SK-N-SH (cell line): Measurements from ENCODE around the gene PARP16. TPM values are rescaled to one million over a fixed set of nuclear protein-coding genes. Genes with fewer than 3 reads are reported as not detected.
"Not testable (repeated sequence)": the region's sequence is repeated elsewhere in the genome, so short reads cannot be mapped to it uniquely, and the experiment has no call there.

Source experiments
- CTCF ChIA-PET: fragments of 300-600, 350-600 bp; formaldehyde crosslinking; extraction: SDS; loops from one replicate; lab custom pipeline; 2021; lab: Yijun Ruan, JAX
- POLR2A ChIA-PET: fragments of 350-600 bp; sonication (Branson Sonifier 250); formaldehyde crosslinking; extraction: SDS; loops from one replicate; lab custom pipeline; 2020; ENCODE audit warnings: antibody characterized with exemption, inconsistent platforms; lab: Yijun Ruan, JAX
- DNase-seq: peaks from one replicate; pipeline ENCODE4 v3.0.0; 2012
- H2AFZ ChIP-seq: fragments of 200-600 bp; sonication (generic); 2 replicates; pipeline ENCODE4 v1.8.1; 2016; ENCODE audit warnings: antibody characterized with exemption, mild to moderate bottlenecking, low read depth
- H3F3A ChIP-seq: fragments of 200-600 bp; sonication (generic); replicated peaks from 2 replicates; pipeline ENCODE3; 2016; ENCODE audit warnings: antibody characterized with exemption, mild to moderate bottlenecking; ENCODE audit not compliant: insufficient read depth
- H3K27ac ChIP-seq, 2 experiments: fragments of 200-500 bp in 1 of 2; fragments of 200-600 bp in 1 of 2; sonication (Bioruptor generic) in 1 of 2; sonication (generic), shearing (Covaris generic) in 1 of 2; 2 replicates each; pipeline versions ENCODE4 v1.5.1 to v1.6.1; 2014 to 2016; ENCODE audit warnings: low read depth in 2 of 2, inconsistent platforms in 1 of 2, low read length in 1 of 2, mild to moderate bottlenecking in 1 of 2, mixed read lengths in 1 of 2
- H3K27me3 ChIP-seq: fragments of 200-600 bp; sonication (generic), shearing (Covaris generic); 2 replicates; pipeline ENCODE4 v1.6.1; 2016; ENCODE audit warnings: mixed run types; ENCODE audit not compliant: insufficient read depth
- H3K36me3 ChIP-seq, 2 experiments: fragments of 200-500 bp in 1 of 2; fragments of 200-600 bp in 1 of 2; sonication (Bioruptor generic) in 1 of 2; sonication (generic) in 1 of 2; replicated peaks in 1 of 2; 2 replicates each; pipeline versions ENCODE3 to v1.5.1; 2014 to 2016; ENCODE audit warnings: low read length in 1 of 2, mild to moderate bottlenecking in 1 of 2; ENCODE audit not compliant: insufficient read depth in 2 of 2, control insufficient read depth in 1 of 2
- H3K4me1 ChIP-seq, 2 experiments: fragments of 200-500 bp in 1 of 2; fragments of 200-600 bp in 1 of 2; sonication (Bioruptor generic) in 1 of 2; sonication (generic), shearing (Covaris generic) in 1 of 2; 2 replicates each; pipeline versions ENCODE4 v1.5.1 to v1.6.1; 2014 to 2016; ENCODE audit warnings: low read depth in 1 of 2, low read length in 1 of 2, mixed run types in 1 of 2; ENCODE audit not compliant: insufficient read depth in 2 of 2, control insufficient read depth in 1 of 2
- H3K4me2 ChIP-seq: fragments of 200-600 bp; sonication (generic), shearing (Covaris generic); 2 replicates; pipeline ENCODE4 v1.6.1; 2017; ENCODE audit warnings: mixed run types
- H3K4me3 ChIP-seq, 2 experiments: fragments of 200-500 bp in 1 of 2; fragments of 200-600 bp in 1 of 2; sonication (Bioruptor generic) in 1 of 2; sonication (generic), shearing (Covaris generic) in 1 of 2; 2 replicates each; pipeline versions ENCODE4 v1.5.1 to v1.8.1; 2014 to 2016; ENCODE audit warnings: low read depth in 2 of 2, inconsistent platforms in 1 of 2, low read length in 1 of 2, mild to moderate bottlenecking in 1 of 2, mixed read lengths in 1 of 2, moderate library complexity in 1 of 2
- H3K79me2 ChIP-seq: fragments of 200-600 bp; sonication (generic); 2 replicates; pipeline ENCODE4 v1.8.1; 2017; ENCODE audit warnings: mild to moderate bottlenecking; ENCODE audit not compliant: insufficient read depth
- H3K9ac ChIP-seq: fragments of 200-600 bp; sonication (generic); 2 replicates; pipeline ENCODE4 v1.6.1; 2017; ENCODE audit warnings: mixed run types
- H3K9me2 ChIP-seq: fragments of 200-600 bp; sonication (generic); 2 replicates; pipeline ENCODE4 v1.6.1; 2017; ENCODE audit warnings: mixed run types
- H3K9me3 ChIP-seq: fragments of 200-600 bp; sonication (generic); 2 replicates; pipeline ENCODE4 v1.6.1; 2017; ENCODE audit warnings: mixed run types, mild to moderate bottlenecking, moderate library complexity
- H4K20me1 ChIP-seq: fragments of 200-600 bp; sonication (generic); 2 replicates; pipeline ENCODE4 v1.6.1; 2017; ENCODE audit warnings: mild to moderate bottlenecking, mixed run types; ENCODE audit not compliant: insufficient read depth
- ELF1 ChIP-seq: IDR thresholded peaks from 2 replicates; pipeline ENCODE4 v1.4.0; 2012
- EP300 ChIP-seq, 2 experiments: IDR thresholded peaks; 2 replicates each; pipeline versions ENCODE4 v1.4.0 to v1.6.1; 2012; ENCODE audit warnings: borderline replicate concordance in 1 of 2, low read depth in 1 of 2, low read length in 1 of 2
- EZH2phosphoT487 ChIP-seq: fragments of 200-600 bp; sonication (generic); IDR thresholded peaks from 2 replicates; pipeline ENCODE4 v1.6.1; 2017; ENCODE audit warnings: low read depth, mixed run types, mild to moderate bottlenecking, antibody characterized with exemption, moderate library complexity, borderline replicate concordance
- FOXJ3 ChIP-seq: sonication (generic); formaldehyde crosslinking; IDR thresholded peaks from 2 replicates; pipeline ENCODE4 v1.5.1; 2020; ENCODE audit warnings: mild to moderate bottlenecking, missing genetic modification reagents
- GATA2 ChIP-seq: sonication (generic); formaldehyde crosslinking; IDR thresholded peaks from 2 replicates; pipeline ENCODE4 v1.5.0; 2020; ENCODE audit warnings: mild to moderate bottlenecking, missing genetic modification reagents
- JUND ChIP-seq: IDR thresholded peaks from 2 replicates; pipeline ENCODE4 v1.4.0; 2012
- MAX ChIP-seq: IDR thresholded peaks from 2 replicates; pipeline ENCODE4 v1.4.0; 2012; ENCODE audit warnings: low read depth
- MEF2A ChIP-seq: IDR thresholded peaks from 2 replicates; pipeline ENCODE4 v1.4.0; 2012; ENCODE audit warnings: low read depth, borderline replicate concordance
- MXI1 ChIP-seq: IDR thresholded peaks from 2 replicates; pipeline ENCODE4 v1.6.1; 2012; ENCODE audit warnings: mild to moderate bottlenecking, low read depth, low read length, improper control_type of control experiment
- POLR2AphosphoS5 ChIP-seq: IDR thresholded peaks from 2 replicates; pipeline ENCODE4 v1.6.1; 2012; ENCODE audit warnings: low read depth, low read length
- RAD21 ChIP-seq: IDR thresholded peaks from 2 replicates; pipeline ENCODE4 v1.6.1; 2012; ENCODE audit warnings: mild to moderate bottlenecking, low read length
- RCOR1 ChIP-seq: fragments of 150-350 bp; IDR thresholded peaks from 2 replicates; pipeline ENCODE4 v1.6.1; 2017; ENCODE audit warnings: antibody characterized with exemption, low read length
- RFX5 ChIP-seq: IDR thresholded peaks from 2 replicates; pipeline ENCODE4 v1.6.1; 2012; ENCODE audit warnings: mild to moderate bottlenecking, improper control_type of control experiment, low read length
- RXRA ChIP-seq: IDR thresholded peaks from 2 replicates; pipeline ENCODE4 v1.4.0; 2012; ENCODE audit warnings: low read depth, mild to moderate bottlenecking, borderline replicate concordance
- SMC3 ChIP-seq: IDR thresholded peaks from 2 replicates; pipeline ENCODE4 v1.6.1; 2012; ENCODE audit warnings: low read depth, low read length, improper control_type of control experiment
- TCF12 ChIP-seq: IDR thresholded peaks from 2 replicates; pipeline ENCODE4 v1.4.0; 2012
- TEAD4 ChIP-seq: IDR thresholded peaks from 2 replicates; pipeline ENCODE4 v1.4.0; 2012; ENCODE audit warnings: mild to moderate bottlenecking, borderline replicate concordance; ENCODE audit not compliant: insufficient read depth
- USF2 ChIP-seq: fragments of 150-350 bp; IDR thresholded peaks from 2 replicates; pipeline ENCODE4 v1.6.1; 2017; ENCODE audit warnings: antibody characterized with exemption, low read length, low read depth, borderline replicate concordance
- WGBS: methylation state at CpG from one replicate; pipeline ENCODE4 v1.1.6; 2017; ENCODE audit warnings: low lambda C conversion rate; 5-methylcytosine and 5-hydroxymethylcytosine counted together
- polyA plus RNA-seq, 3 experiments: library from polyadenylated mRNA; depleted of rRNA; stranded (reverse); fragments of >200 nt; gene quantifications; 2 replicates each; pipeline ENCODE4 v1.2.3, GENCODE V29; 2012
- TF ChIP-seq, protein P1 (sequence below): IDR thresholded peaks from 2 replicates; pipeline ENCODE4; 2012
- TF ChIP-seq, protein P2 (sequence below): IDR thresholded peaks from 2 replicates; pipeline ENCODE4 v1.4.0; 2012; ENCODE audit warnings: low read depth, borderline replicate concordance

The PARP16 gene
- polyA plus RNA-seq, 1 of the 3 experiments (the other 2 are of a cell fraction): 6.3 TPM

DNA sequence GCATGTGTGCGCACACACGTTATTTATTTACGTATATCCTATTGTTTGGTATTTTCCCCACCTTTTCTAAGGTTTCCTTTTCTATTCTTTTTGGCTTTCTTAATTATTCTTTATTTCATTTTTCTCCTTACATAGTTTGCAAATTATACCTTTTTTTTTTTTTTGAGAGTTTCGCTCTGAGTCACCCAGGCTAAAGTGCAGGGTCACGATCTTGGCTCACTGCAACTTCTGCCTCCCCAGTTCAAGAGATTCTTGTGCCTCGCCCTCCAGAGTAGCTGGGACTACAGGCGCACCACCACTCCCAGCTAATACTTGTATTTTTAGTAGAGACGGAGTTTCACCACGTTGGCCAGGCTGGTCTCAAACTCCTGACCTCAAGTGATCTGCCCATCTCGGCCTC, 55.4 kb downstream of the PARP16 start:
- POLR2A ChIA-PET: interaction anchor here (0.7 kb wide), 1 partner anchor 104 kb away, joined by 3 read pairs; no protein-coding TSS in a partner anchor
- CTCF ChIA-PET: interaction anchor here (1.2 kb wide), 1 partner anchor 11 kb away, joined by 3 read pairs; no protein-coding TSS in a partner anchor
- 93% methylated on average over 10 of the region's 10 CpGs for WGBS

DNA sequence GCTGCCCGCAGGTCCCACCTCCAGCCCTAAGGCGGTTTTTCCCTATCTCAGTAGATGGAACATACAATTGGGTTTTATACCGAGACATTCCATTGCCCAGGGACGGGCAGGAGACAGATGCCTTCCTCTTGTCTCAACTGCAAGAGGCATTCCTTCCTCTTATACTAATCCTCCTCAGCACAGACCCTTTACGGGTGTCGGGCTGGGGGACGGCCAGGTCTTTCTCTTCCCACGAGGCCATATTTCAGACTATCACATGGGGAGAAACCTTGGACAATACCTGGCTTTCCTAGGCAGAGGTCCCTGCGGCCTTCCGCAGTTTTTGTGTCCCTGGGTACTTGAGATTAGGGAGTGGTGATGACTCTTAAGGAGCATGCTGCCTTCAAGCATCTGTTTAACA, 59.8 kb downstream of the PARP16 start:
- POLR2A ChIA-PET, H2AFZ ChIP-seq, H3K27me3 ChIP-seq, H3K79me2 ChIP-seq, H3K9ac ChIP-seq, DNase-seq, H4K20me1 ChIP-seq, H3K4me2 ChIP-seq, CTCF ChIA-PET, H3K4me3 ChIP-seq, H3K27ac ChIP-seq, H3K36me3 ChIP-seq, H3F3A ChIP-seq, H3K9me2 ChIP-seq, H3K9me3 ChIP-seq, H3K4me1 ChIP-seq: not testable (repeated sequence)
- 80% methylated on average over 2 of the region's 10 CpGs for WGBS

More for the DNA sequence above, 55.4 kb downstream of the PARP16 start:
- no peak overlapping the region for H2AFZ ChIP-seq
- no peaks in the 10 kb centered on the region for H3K9me3 ChIP-seq
- no peaks in the 10 kb centered on the region for H3K27me3 ChIP-seq
- H3K4me3 ChIP-seq: no peak overlapping the region
- H3K79me2 ChIP-seq: no peaks in the 10 kb centered on the region
- no peak overlapping the region for H3K4me2 ChIP-seq
- DNase-seq: no peak
- H4K20me1 ChIP-seq: no peaks in the 10 kb centered on the region
- H3F3A ChIP-seq: no peaks in the 10 kb centered on the region
- TF ChIP-seq RCOR1 (no peak), GATA2 (CRISPR knock-in tag) (no peak)
- no peaks in the 10 kb centered on the region for H3K9me2 ChIP-seq
- H3K36me3 ChIP-seq: no peaks in the 10 kb centered on the region
- H3K4me1 ChIP-seq: no peaks in the 10 kb centered on the region
- no peak overlapping the region for H3K27ac ChIP-seq
- no peak overlapping the region for H3K9ac ChIP-seq

DNA sequence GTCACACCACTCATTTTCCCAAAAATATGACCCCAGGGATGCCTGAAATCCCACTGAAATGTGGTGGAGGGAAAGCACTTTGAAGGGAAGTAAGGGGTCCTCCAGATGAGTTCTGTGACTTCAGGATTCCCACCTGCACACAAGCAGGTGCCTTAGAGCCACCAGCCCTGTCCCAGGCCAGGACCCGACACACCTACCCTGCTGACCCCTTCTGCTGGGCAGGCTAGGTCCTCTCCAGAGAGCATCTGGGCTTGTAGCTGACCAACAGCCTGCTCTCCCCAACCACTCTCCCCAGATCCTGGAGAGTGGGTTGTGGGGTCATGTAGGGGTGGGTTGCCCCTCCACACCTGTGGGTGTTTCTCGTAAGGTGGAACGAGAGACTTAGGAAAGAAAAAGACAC, 60.5 kb downstream of the PARP16 start:
- no peak overlapping the region for H3K4me3 ChIP-seq
- CTCF ChIA-PET: no interaction called here
- no peaks in the 10 kb centered on the region for H4K20me1 ChIP-seq
- H3K9ac ChIP-seq: no peak overlapping the region
- no peaks in the 10 kb centered on the region for H3K36me3 ChIP-seq
- DNase-seq: no peak
- TF ChIP-seq MAX: no peak
- no peak for TF ChIP-seq RXRA
- no peak for TF ChIP-seq RAD21
- no peak for TF ChIP-seq JUND
- TF ChIP-seq FOXJ3 (CRISPR knock-in tag): no peak
- no peak for TF ChIP-seq TEAD4
- no peak for TF ChIP-seq TCF12
- no peak for TF ChIP-seq MEF2A
- no peak for TF ChIP-seq EZH2phosphoT487
- TF ChIP-seq, protein P1, sequence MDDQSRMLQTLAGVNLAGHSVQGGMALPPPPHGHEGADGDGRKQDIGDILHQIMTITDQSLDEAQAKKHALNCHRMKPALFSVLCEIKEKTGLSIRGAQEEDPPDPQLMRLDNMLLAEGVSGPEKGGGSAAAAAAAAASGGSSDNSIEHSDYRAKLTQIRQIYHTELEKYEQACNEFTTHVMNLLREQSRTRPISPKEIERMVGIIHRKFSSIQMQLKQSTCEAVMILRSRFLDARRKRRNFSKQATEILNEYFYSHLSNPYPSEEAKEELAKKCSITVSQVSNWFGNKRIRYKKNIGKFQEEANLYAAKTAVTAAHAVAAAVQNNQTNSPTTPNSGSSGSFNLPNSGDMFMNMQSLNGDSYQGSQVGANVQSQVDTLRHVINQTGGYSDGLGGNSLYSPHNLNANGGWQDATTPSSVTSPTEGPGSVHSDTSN: no peak
- TF ChIP-seq, protein P2, sequence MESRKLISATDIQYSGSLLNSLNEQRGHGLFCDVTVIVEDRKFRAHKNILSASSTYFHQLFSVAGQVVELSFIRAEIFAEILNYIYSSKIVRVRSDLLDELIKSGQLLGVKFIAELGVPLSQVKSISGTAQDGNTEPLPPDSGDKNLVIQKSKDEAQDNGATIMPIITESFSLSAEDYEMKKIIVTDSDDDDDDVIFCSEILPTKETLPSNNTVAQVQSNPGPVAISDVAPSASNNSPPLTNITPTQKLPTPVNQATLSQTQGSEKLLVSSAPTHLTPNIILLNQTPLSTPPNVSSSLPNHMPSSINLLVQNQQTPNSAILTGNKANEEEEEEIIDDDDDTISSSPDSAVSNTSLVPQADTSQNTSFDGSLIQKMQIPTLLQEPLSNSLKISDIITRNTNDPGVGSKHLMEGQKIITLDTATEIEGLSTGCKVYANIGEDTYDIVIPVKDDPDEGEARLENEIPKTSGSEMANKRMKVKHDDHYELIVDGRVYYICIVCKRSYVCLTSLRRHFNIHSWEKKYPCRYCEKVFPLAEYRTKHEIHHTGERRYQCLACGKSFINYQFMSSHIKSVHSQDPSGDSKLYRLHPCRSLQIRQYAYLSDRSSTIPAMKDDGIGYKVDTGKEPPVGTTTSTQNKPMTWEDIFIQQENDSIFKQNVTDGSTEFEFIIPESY: no peak
- no peak for TF ChIP-seq MXI1
- no peak for TF ChIP-seq POLR2AphosphoS5
- no peak for TF ChIP-seq RFX5
- no peak for TF ChIP-seq SMC3
- no peak for TF ChIP-seq USF2
- no peak for TF ChIP-seq EP300 (IDR thresholded peaks at IDR 0.05; ENCODE audit: borderline replicate concordance in 1 of 2, low read depth in 1 of 2, low read length in 1 of 2)
- no peak for TF ChIP-seq ELF1
- H3K27me3 ChIP-seq: no peaks in the 10 kb centered on the region
- no peaks in the 10 kb centered on the region for H3K9me2 ChIP-seq
- H3K79me2 ChIP-seq: no peaks in the 10 kb centered on the region
- no peak overlapping the region for H3K27ac ChIP-seq
- WGBS: 100% methylated on average over 3 of the region's 3 CpGs
- H3K4me2 ChIP-seq: no peak overlapping the region
- no peaks in the 10 kb centered on the region for H3F3A ChIP-seq
- no peaks in the 10 kb centered on the region for H3K4me1 ChIP-seq
- H3K9me3 ChIP-seq: no peaks in the 10 kb centered on the region
- POLR2A ChIA-PET: no interaction called here
- no peak overlapping the region for H2AFZ ChIP-seq
